NCI-H1105 treated with DMSO at 0.1 percent for 48 hours (cell line): ENCODE results near the gene SSU72.
"Not testable (repeated sequence)": the region's sequence is repeated elsewhere in the genome, so short reads cannot be mapped to it uniquely, and the experiment has no call there.

ENCODE experiments used
- DNase-seq: peaks from one replicate; lab custom pipeline; 2025; lab: John Stamatoyannopoulos, UW

The SSU72 gene

DNA sequence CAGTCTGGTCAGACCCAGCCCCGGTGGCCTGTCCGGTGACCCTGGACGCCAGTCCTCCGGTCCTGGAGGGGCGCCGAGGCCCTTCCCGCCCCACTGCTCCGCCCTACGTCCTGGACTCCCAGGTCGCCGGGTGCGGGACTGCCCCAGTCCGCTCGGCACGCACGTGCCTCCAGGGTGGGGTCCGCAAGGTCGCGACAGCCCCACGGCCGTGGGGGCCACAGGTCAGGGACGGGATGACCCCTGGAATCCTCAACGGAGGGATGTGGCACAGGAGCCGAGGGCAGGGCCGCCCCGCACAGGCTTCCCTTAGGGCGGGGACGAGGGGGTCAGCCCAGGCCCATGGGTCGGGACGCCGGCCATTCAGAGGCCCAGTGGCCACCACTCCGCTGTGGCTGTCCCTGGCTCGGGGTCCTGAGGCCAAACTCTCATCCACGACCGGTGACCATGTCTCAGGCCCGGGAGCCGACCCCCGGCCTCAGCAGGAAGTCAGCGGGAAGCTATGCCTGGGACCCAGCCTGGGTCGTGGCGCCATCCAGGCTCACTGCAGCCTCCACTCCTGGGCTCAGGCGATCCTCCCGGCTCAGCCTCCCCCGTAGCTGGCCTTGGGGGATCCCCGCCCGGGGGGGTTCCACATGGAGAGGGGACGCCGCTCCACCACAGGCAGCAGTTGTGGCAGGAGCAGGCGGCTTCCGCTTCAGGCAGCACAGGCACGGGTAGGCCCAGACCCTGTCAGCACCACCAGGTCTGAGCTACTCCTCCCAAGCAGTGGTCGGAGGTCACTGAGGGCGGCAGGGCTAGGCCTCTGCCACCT lies 33.6 kb downstream of the SSU72 start:
- no peak for DNase-seq

DNA sequence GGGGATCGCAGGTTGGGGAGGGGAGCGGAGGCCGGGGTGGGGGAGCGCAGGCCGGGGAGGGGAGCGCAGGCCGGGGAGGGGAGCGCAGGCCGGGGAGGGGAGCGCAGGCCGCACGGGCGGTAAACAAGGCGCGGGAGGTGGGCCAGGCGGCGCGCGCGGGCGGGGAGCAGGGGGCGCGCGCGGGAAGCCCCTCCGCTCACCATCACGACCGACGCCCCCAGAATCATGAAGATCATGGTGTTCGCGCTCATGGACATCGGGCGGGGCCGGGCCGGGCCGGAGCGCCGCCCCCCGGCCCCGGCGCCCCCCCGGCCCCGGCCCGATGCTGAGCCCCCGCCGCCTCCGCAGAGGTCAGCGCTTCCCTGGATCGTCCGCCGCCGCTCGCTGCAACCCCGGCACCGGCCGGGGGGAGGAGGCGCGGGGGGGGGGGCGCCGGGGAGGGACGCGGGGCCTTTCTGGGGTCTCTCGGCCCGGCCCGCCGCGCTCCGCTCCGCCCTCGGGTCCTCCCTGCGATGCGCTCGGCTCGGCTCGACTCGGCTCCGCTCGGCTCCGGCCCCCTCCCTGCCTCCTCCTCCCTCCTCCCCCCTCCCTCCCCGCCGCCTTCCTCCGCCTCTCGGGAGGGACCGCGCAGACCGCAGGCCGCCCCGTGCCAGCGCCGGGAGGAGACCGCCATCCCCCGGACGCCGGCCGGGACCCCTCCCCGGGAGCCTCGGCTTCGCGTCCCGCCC lies 34.4 kb downstream of the SSU72 start, which contains the start of gene TMEM240:
Gene TMEM240, minus strand, starts transcription at position 535 of the 728 bp plus-strand sequence. Its CDS starts 278 bp downstream, at position 257.
- DNase-seq, result no peak

DNA sequence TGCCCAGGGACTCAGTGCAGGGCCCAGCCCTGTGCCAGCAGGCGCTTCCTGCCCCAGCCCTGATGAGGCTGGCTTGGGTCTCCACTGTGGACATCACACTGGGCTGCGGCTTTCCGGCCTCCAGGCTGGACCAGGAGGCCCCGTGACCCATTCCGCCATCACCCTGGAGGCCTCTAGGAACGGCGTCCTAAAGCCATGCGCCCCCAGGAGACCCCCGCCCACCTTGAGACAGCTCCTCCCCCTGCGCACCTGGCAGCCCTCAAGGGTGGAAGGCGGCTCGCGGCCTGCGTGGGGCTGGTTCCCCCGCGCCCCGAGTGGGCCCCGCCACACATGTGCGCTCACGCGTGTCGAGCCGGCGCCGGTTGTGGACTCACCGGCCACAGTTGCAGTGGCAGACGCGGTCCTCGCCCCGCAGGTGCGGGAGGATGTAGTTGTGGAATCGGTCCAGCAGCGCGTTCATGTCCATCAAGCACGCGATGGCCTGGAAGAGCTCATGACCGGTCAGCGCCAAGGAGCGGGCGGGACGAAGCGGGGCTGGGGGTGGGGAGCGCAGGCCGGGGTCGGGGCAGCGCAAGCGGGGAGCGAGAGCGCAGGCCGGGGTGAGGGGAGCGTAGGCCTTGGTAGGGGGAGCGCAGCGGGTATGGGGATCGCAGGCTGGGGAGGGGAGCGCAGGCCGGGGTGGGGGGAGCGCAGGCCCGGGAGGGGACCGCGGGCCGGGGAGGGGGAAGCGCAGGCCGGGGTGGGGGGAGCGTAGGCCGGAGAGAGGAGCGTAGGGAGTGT lies 35.2 kb downstream of the SSU72 start:
- no peak for DNase-seq

DNA sequence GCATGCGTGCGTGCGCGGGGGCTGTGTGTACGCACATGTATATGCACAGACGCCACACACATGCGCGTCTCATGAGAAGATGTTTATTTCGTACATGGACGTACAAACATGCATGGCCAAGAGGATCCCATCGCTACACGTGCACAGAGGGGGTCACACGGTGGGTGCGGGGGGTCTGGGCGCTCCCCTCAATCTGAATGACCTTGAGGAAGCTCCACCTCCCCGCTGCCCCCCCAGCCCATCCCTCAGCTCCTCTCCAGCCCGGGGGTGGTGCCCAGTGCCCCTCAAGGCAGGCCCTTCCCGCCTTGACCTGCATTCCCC lies 35.7 kb downstream of the SSU72 start:
- no peak for DNase-seq

DNA sequence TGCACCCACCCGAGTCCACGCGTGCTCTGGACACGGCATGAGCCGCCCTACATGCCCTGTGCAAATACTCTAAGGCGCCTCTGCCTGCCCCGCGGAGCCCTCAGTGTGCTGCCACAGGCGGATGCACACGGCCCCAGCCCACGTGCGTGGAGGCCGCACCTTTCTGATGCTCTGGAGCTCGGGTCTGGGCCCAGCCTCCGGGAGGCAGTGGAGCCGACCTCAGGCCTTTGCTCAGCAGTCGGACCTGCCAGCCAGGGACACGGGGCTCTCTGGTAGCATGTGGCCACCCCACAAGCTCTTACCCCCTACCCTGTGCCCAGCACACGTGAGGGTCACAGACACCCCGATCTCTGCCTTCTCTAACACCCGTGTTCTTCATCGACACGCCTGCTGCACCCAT lies 36.3 kb downstream of the SSU72 start:
- no peak for DNase-seq

DNA sequence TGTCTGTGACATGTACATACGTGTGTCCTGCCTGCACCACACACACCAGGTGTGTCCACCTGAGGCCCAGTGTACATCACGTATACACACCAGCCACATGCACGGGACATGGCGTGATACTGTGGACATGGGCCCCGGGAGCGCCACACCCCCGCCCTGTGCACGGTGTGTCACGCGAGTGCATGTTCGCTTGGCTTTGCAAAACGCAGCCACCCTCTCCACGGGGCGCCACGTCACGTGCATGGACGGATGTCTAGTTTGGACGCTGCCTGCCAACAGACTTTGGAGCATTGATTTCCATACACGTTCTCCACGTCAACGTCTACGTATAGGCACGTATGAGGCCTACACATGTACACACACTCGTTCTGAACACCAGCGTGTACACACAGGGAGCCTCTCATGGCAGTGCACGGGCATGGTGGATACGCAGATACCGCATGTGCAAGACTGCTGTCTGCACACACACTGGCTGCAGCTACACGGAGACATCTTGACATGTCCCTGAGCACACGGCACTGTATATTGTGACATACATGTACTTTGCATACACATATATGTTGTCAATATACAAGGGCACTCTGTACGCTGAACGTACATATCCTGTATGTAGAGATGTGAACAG lies 36.9 kb downstream of the SSU72 start:
- no peak for DNase-seq

DNA sequence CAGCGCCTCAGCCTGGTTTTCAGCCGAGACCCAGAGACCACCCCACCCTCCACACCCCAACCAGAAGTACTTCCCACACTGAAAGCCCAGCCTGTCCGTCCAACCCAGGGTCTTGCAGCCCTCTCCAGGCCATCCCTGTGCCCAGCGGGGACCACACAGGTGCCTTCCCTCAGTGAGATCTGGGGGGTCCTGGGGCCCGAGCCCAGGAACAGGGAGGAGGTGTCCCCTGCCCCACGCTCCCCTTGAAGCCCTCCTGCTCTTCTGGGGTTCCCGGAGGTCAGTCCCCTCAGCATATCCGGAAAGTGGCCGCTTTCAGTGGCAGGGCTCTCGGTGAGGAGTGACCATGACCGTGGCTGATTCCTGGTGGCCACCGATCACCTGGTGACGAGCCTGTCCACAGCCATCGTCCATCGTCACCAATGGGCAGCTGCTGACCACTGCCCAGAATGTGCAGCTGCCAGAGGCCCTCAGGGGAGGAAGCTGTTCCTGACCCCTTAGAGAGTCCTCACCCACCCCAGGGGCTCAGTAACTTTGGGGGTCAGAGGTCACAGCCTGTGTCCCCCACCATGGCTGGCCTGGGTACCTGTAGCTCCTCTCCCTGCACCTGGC lies 37.6 kb downstream of the SSU72 start:
- no peak for DNase-seq

DNA sequence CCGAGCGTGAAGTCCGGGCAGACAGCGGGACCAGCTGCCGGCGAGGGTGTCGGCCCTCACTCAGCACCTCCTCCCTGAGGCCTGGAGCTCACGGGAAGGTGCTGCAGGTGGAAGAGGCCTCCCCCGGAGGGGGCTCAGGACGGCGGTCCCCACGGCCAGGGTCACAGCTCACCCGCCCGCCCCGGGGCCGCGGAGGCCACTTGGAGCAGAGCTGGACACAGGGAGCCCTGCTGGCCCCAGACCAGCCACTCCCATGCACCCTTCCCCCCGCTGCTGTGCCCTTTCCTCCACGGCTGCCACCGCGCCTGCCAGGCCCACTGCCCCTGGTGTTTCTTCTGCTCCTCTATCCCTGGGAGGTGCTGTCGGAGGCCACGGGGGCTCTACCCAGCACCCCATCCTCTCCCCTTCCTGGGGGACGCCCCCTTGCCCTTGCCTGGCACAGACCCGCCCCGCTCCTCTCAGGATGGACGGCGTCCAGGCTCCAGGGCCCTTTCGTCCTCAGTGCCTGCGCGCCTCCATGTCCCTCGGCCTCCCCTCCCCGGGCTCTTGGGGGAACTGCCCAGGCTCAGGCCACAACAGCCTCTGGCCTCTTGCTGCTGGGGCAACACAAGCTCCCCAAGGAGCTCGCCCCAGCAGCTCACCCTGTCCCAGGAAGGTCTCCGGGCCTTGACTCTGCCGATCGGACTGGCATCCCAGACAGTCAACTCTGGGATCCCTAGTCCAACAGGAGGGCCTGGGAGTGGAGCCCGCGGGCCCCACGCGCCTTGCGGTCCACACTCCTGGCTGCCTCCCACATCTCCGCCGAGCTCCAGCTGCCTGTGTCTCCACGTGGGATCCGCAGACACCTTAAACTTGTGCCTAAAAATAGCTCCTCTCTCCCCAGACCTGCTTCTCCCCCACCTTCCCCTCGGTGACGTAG lies 38.4 kb downstream of the SSU72 start:
- no peak for DNase-seq

DNA sequence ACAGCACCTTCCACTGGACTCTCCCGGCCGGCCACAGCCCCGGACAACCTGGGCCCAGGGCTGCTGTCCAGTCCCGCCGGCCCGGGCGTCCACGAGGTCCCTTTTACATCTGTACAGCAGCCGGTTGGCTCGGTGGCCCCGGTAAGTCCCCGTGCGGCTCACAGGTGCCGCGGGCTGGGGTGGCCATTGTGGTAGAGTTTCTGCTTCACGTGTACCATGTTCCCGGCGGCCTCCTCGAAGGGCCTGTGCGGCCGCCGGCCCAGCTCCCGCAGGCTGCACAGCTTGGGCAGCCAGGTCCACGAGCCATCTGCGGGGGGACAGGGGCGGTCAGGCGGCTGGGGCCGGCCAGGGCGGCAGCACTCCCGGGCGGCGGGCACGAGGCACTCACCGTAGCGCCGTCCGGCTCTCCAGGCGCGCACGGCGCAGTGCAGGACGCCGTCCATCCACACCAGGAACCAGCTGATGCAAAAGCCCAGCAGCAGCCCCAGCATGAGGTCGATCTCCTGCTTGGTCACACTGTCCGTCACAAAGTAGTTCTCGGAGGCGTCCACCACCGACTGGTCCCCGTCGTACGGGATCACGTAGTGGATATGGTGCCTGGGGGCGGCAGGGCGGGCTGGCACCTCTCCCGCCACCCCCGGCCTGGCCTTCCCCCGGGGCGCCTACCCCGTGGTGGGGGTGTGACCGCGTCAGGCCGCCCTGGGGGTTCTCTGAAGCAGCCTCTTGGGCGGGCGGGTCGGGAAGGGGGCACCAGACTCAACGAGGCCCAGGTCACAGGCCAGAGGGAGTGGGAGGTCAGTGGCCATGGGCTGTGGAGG lies 39.3 kb downstream of the SSU72 start:
- DNase-seq, result no peak

DNA sequence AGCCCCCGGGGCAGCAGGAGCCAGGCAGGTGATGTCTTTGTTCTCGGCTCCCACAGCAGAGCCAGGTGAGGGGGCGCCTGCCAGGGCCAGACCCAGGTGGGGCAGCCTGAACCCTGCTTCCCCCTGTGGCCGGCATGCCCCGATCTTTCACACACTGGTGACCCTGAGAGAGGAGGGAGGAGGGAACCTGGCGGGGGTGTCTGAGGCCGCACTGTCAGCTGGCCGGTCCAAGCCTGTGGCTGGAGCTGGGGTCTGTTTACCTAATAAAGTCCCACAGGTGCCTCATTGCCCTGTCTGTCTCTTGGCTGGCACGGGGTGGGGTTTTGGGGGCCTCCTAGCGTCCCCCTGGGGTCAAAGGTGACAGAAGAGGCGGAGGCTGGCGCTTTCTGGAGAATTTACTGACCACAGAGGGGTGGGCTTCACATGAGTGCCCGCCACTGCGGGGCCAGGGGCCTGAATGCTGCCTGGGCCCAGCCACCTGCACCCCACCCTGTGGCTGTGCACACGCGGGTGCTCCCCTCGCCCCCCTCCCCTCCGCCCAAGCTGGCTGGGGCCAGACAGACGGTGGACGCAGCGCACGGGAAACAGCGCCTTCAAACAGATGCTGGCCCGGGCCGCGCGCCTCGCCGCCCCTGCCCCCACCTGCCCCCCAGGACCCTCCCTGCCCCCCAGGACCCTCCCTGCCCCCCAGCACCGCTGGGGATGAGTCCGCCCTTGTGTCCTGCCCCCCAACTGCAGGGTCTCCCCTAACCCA lies 40.1 kb downstream of the SSU72 start:
- no peak for DNase-seq

DNA sequence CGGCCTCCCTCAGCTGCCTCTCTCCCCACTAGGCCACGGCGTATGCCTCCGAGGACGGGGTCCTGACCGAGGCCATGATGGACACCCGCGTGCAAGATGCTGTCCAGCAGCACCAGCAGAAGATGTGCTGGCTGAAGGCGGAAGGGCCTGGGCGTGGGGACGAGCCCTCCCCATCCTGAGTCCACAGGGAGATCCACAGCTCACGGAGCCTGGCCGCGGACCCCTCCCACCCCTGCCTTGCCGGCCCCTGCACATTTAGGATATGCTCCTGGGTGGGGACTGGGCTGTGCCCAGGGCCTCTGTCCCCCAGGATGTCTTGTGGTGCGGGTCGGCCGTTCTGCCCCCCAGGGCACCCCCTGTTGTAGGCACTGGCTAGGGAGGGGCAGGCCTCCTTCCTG lies 40.8 kb downstream of the SSU72 start:
- DNase-seq, result not testable (repeated sequence)

DNA sequence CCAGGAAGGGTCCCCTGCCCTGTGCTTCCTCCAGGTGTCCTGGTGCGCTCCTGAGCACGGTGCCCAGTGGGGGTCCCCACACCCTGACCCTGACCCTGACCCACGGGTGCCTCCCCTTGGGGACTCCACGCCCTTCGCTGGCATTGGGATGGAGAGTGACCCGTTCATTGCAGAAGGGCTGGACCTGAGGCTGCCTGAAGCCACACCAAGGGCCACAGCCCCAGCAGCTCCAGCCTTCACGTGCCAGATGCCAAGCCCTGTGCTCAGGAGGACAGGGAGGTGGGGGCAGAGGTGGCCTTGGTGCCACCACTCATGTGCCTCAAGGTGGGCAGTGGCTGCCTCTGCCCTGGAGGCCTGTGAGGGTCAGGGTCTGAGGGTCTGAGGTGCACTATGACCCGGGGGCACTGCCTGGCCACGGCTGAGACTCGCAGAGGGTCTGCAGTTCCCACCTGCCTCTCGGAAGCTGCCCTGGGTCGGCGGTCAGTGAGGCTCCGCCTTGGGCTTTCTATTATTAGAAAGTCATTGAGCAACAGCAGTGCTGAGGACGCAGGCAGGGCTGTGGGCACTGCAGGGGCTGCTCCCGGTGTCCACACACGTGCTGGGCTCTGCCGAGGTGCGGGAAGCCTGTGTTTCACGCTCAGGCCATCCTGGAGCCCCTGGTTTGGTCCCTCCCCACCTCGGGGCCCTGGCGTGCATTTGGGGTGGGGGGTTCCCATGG lies 41.3 kb downstream of the SSU72 start:
- DNase-seq, result not testable (repeated sequence)

DNA sequence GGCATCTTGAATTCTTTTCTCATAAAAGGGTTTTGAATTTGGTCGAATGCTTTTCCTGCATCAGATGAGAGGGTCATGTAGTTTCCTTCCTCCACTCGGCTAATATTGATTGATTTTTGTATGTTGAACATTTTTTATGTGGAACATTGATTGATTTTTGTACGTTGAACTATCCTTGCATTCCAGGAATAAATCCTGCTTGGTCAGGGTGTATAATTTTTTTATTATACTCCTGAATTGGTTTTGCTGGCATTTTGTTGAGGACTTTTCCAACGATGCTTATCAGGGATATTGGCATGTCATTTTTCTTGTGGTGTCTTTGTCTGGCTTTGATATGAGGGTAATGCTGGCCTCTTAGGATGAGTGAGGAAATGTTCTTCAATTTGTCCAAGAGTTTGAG lies 42.7 kb downstream of the SSU72 start:
- DNase-seq, result no peak

DNA sequence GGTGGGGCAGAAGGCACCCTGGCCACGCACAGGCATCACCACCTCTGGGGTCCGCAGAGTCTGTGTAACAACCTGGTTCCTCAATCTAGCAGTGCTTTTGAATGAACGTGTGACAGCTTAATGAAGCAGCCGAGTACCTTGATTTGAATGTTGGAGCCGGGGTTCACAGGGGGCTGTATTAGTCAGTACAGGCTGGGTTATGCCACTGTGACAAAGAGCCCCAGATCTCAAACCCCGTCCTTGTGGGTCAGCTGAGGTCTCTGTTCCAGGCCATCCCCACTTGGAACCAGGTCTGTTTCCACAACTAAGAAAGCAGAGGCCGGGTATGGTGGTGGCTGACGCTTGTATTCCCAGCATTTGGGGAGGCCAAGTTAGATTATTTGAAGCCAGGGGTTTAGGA lies 44.7 kb downstream of the SSU72 start:
- DNase-seq, result no peak

DNA sequence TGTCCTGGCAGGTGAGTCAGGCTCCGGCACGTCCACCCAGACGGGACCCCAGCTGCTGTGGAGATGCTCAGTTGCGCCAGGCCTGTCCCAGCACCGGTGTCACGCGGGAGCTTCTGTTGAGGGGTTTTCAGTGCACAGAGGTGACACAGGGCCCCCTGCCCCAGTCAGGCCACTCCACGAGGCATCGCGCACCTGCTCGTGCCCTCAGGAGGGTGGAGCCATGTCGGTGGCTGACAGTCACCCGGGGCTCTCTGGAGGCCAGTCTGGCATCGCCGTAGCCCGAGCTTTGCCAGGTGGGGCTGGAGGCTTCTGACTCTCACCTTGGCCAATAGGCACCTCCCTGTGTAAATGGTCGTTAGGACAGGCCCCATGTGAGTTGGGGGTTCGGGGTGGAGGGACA lies 45.3 kb downstream of the SSU72 start:
- no peak for DNase-seq

DNA sequence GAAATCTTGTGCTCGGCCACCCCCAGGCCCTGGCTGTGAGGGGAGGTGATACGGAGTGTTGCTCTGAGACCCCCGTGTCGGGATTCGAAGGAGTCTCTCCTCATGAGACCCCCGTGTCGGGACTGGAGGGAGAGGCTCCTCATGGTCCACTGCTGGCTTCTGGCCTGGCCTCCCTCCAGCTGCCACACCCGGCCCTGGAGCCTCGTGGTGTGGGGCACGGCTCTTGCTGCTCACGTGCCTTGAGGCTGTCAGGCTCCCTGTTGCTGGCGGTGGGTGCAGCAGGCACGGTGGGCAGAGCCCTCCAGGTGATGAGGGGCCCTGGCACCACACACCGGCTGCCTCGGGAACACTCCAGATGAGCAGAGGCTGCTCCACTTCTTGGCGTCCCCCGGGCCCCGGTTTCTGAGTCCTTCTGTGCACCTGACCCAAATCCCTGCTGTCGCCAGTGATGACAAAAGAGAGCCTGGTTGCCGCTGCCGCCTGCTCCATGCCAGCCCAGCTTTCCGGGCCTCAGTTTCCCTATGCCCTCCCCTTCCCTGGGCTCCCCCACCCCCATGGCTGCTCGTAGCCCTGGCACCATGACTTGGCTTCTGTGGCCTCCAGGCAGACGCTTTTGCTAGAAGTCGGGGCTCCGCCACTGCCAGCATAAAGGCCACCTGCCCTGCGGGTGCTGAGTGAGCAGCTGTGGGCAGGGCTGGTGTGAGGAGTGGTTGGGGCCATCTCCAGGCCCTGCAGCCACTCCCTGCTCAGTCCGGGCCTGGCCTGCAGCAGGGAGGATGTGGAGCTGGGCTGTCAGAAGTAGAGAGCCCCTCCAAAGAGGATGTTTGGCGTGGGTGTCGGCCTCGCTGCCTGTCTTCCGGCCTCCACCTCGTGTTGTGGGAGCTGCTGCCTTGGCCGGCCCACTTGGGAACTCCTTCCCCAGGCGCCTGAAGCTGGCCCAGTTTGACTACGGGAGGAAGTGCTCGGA lies 46.1 kb downstream of the SSU72 start:
- no peak for DNase-seq

DNA sequence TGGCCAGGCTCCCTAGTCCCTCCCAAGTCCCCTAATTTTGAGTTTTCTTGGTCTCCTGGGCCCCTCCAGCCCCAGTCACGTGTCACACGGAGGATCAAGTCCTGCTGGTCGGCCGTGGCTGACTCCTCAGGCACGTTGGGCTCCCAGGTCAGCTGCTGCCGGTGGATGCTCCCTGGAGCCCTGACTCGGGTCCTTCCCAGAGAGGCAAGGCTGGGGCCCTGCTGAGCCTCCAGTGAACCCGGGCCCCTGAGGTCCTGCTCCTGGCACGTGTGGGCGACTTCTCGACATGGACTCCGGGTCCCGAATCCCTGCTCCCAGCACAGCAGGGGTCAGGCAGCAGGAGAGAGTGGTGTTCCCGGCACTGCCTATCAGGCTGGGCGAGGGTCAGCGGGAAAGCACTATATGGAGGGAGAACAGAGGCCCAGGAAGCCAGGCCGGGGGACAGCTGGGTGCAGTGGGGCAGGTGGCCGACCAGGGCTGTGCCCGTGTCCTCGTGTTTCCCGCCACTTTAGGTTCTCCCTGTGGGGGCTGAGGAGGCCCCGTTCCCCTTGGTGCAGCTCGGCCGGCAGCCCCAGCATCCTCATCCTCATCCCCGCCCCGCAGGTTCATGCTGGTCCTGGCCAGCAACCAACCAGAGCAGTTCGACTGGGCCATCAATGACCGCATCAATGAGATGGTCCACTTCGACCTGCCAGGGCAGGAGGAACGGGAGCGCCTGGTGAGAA lies 47.4 kb downstream of the SSU72 start:
- DNase-seq, result no peak
